HTERT RPE-1 (cell line): Measurements from ENCODE around the gene SLC35F6.
"Not testable (repeated sequence)": the region's sequence is repeated elsewhere in the genome, so short reads cannot be mapped to it uniquely, and the experiment has no call there.

Source experiments
- in situ Hi-C: fragments of 300-500 bp; cut with MboI; formaldehyde crosslinking; loops from 4 replicates; pipeline ENCODE4 v1.14.3; 2020; ENCODE audit warnings: low sequenced_read_pairs

The SLC35F6 gene

GRCh38 chr2:26729311-26729710 is 34.8 kb upstream of the SLC35F6 start:
- in situ Hi-C loops, result loop anchor here (25.0 kb wide), 1 partner anchor 117 kb away; no protein-coding TSS in a partner anchor

GRCh38 chr2:26730549-26731344 is 33.3 kb upstream of the SLC35F6 start:
- in situ Hi-C loops, result loop anchor here (25.0 kb wide), 1 partner anchor 118 kb away; no protein-coding TSS in a partner anchor

GRCh38 chr2:26731714-26732113 is 32.4 kb upstream of the SLC35F6 start:
- in situ Hi-C loops, result loop anchor here (25.0 kb wide), 1 partner anchor 119 kb away; no protein-coding TSS in a partner anchor

GRCh38 chr2:26732446-26732845 is 31.6 kb upstream of the SLC35F6 start:
- in situ Hi-C loops, result loop anchor here (25.0 kb wide), 1 partner anchor 120 kb away; no protein-coding TSS in a partner anchor

- in situ Hi-C loops, result loop anchor here (25.0 kb wide), 1 partner anchor 121 kb away; no protein-coding TSS in a partner anchor
These were observed 30.7 kb upstream of the SLC35F6 start for GRCh38 chr2:26733413-26733812.

GRCh38 chr2:26735097-26735496 is 29.0 kb upstream of the SLC35F6 start:
- in situ Hi-C loops, result loop anchor here (25.0 kb wide), 1 partner anchor 123 kb away; no protein-coding TSS in a partner anchor

GRCh38 chr2:26735883-26736588 is 28.0 kb upstream of the SLC35F6 start:
- in situ Hi-C loops, result loop anchor here (25.0 kb wide), 1 partner anchor 124 kb away; no protein-coding TSS in a partner anchor

GRCh38 chr2:26737221-26737620 is 26.9 kb upstream of the SLC35F6 start:
- in situ Hi-C loops, result loop anchor here (25.0 kb wide), 1 partner anchor 125 kb away; no protein-coding TSS in a partner anchor

- in situ Hi-C loops, result loop anchor here (25.0 kb wide), 1 partner anchor 126 kb away; no protein-coding TSS in a partner anchor
These were observed 25.6 kb upstream of the SLC35F6 start for GRCh38 chr2:26738481-26738880.

GRCh38 chr2:26739514-26739913 is 24.6 kb upstream of the SLC35F6 start:
- in situ Hi-C loops, result loop anchor here (25.0 kb wide), 1 partner anchor 127 kb away; no protein-coding TSS in a partner anchor

- in situ Hi-C loops, result loop anchor here (25.0 kb wide), 1 partner anchor 128 kb away; no protein-coding TSS in a partner anchor
These were observed 23.7 kb upstream of the SLC35F6 start for GRCh38 chr2:26740346-26740745.

- in situ Hi-C loops, result loop anchor here (25.0 kb wide), 1 partner anchor 129 kb away; no protein-coding TSS in a partner anchor
These were observed 23.2 kb upstream of the SLC35F6 start for GRCh38 chr2:26740890-26741302.

- in situ Hi-C loops, result loop anchor here (25.0 kb wide), 1 partner anchor 130 kb away; no protein-coding TSS in a partner anchor
These were observed 21.9 kb upstream of the SLC35F6 start for GRCh38 chr2:26742048-26742770.

GRCh38 chr2:26743852-26744251 is 20.2 kb upstream of the SLC35F6 start:
- in situ Hi-C loops, result loop anchor here (25.0 kb wide), 1 partner anchor 132 kb away; no protein-coding TSS in a partner anchor

GRCh38 chr2:26744953-26745352 is 19.1 kb upstream of the SLC35F6 start:
- in situ Hi-C loops, result loop anchor here (25.0 kb wide), 1 partner anchor 133 kb away; no protein-coding TSS in a partner anchor

- in situ Hi-C loops, result loop anchor here (25.0 kb wide), 1 partner anchor 133 kb away; no protein-coding TSS in a partner anchor
These were observed 18.3 kb upstream of the SLC35F6 start for GRCh38 chr2:26745609-26746327.

- in situ Hi-C loops, result loop anchor here (25.0 kb wide), 1 partner anchor 135 kb away; no protein-coding TSS in a partner anchor
These were observed 17.1 kb upstream of the SLC35F6 start for GRCh38 chr2:26746934-26747333.

GRCh38 chr2:26749787-26750420 is 14.2 kb upstream of the SLC35F6 start:
- in situ Hi-C loops, result loop anchor here (25.0 kb wide), 1 partner anchor 138 kb away; no protein-coding TSS in a partner anchor

GRCh38 chr2:26750467-26750866 is 13.6 kb upstream of the SLC35F6 start:
- in situ Hi-C loops, result not testable (repeated sequence)
